Activated naive CD4-positive, alpha-beta T cell (primary cell): ENCODE data around the gene IFT122.
A peak's percentile ranks its signal among the peaks of the same experiment; 100 is the strongest.

Source experiments
- DNase-seq, 4 experiments: peaks; one replicate each; lab custom pipeline; 2025; lab: John Stamatoyannopoulos, UW

Gene IFT122

DNA sequence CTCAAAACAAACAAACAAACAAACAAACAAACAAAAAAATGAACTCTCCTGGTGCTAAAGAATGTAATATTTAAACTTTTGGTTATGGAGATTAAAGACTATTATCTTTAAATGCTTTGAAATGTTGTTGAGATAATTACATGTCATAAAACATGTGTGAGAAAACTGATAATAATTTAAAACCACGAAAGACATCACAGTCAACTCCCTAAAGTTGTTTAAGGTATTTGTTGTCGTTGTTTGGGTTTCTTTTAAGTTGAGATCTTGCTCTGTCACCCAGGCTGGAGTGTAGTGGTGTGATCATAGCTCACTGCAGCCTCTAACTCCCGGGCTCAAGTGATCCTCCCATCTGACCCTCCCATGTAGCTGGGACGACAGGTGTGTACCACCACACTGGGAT is 23.6 kb upstream of the IFT122 start:
- no peak for DNase-seq

GRCh38 chr3:129417326-129417725 is 22.7 kb upstream of the IFT122 start:
- no peak for DNase-seq

- no peak for DNase-seq
Observed at GRCh38 chr3:129418041-129418973, 21.7 kb upstream of the IFT122 start.

- DNase-seq = no peak
Observed at GRCh38 chr3:129419476-129419875, 20.5 kb upstream of the IFT122 start.

- DNase-seq = no peak
Observed at GRCh38 chr3:129421236-129421883, 18.7 kb upstream of the IFT122 start.

GRCh38 chr3:129421988-129422745 is 17.9 kb upstream of the IFT122 start:
- no peak for DNase-seq

- DNase-seq = no peak
Observed at GRCh38 chr3:129422897-129423296, 17.1 kb upstream of the IFT122 start.

DNA sequence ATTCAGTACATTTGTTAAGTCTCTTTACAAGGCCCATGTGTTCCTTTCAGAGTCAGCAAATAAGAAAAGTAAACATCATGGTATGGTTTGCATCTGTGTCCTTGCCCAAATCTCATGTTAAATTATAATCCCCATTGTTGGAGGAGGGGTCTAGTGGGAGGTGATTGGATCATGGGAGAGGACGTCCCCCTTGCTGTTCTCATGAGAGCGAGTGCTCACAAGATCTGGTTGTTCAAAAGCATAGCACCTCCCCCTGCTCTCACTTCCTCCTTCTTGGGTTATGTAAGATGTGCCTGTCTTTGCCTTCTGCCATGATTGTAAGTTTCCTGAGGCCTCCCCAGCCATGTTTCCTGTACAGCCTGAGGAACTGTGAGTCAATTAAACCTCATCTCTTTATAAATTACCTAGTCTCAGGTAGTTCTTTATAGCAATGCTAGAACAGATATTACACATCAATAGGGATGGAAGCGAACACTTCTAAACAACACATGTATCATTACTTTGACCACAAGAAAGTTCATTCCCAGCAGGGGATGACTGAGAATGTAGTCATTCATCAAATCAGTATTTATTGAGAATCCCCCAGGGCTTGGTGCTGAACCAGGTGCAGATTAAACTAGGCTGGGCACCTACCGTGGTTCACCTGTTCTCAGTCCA is 15.7 kb upstream of the IFT122 start:
- no peak for DNase-seq

DNA sequence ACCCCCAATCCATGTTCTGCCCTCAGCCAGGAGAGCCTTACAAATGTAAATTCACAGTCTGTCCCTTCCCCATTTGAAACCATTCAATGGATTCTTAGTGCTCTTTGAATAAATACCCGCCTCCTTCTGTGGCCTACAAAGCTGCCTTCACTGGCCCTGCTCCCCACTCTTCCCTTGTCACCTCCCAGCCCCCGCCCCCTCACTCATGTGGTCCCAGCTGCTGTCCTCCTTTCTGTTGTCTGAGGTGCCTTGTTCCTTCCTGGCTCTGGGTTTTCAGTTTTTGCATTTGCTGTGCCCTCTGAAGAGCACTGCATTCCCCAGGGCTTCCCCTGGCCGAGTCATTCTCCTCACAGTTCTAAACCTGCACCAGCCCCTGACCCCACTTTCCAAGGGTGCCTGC is 14.8 kb upstream of the IFT122 start:
- DNase-seq = no peak

GRCh38 chr3:129425619-129426018 is 14.4 kb upstream of the IFT122 start:
- no peak for DNase-seq

GRCh38 chr3:129428007-129428375 is 12.0 kb upstream of the IFT122 start:
- no peak for DNase-seq

DNA sequence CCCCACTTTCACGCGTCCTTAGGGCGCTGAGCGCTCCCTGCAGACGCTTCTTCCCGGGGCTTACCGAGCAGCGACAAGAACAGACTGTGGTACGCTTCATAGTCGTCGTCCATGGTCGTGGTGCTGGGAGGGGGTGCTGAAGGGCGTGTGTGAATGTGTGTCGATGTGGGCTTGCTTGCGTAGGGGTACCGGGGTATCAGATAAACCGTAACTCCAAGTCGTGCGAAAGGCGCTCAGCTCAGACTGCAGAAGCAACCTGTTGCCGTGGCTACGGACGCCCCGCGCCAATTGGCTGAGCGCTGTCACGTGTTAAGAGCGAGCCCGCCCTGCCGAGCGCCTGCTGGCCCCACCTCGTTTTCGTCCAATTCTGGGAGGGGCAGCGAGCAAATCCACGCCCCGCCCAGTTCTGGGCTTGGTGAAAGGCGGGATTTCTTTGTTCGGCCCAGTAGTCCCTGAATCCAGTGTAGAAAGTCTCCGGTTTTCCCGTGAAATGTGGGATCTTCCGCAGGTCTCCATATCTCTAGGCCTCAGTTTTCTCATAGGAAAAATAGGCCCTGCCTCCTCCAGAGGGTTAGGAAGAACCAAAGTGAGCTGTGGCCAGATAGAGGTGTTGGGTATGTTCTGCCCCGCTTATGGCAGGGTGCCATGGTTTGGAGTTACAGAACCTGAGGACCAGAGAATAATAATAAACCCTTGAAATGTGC is 11.5 kb upstream of the IFT122 start, which contains the start of gene EFCAB12:
Gene EFCAB12, minus strand, starts transcription at position 261 of the 704 bp plus-strand sequence. Its CDS starts 148 bp downstream, at position 113.
- peak; percentile 68 to 83 (median 78) for DNase-seq

DNA sequence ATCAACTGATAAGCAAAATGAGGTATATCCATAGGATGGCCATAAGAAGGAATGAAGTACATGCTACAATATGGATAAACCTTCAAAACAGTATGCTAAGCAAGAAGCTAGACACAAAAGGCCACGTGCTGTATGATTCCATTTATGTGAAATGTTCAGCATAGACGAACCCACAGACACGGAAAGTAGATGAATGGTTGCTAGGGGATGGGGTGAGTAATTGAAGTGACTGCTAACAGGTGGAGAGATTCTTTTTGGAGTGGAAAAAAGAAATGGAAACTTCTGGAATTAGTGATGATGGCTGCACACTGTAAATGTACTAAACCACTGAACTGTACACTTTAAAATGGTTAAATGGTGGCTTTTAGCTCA is 11.0 kb upstream of the IFT122 start:
- DNase-seq = no peak

DNA sequence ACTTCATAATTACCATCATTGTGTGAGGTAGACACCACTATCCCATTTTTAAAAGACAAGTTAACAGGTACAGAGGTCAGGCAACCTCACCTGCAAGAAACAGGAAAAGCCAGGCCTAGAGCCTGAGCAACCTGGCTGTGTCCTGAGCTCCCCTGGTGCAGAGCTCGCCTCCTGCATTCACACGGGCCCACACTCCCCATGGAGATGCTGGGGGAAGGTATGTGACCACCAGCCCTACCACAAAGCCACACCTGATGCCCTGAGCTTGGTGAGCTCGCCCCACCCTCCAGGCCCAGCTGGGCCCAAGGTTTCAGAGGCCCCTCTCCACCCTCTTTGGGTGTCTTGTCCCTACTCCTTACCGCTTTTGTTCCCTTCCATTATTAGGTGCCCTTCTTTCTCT is 10.4 kb upstream of the IFT122 start:
- DNase-seq = no peak

DNA sequence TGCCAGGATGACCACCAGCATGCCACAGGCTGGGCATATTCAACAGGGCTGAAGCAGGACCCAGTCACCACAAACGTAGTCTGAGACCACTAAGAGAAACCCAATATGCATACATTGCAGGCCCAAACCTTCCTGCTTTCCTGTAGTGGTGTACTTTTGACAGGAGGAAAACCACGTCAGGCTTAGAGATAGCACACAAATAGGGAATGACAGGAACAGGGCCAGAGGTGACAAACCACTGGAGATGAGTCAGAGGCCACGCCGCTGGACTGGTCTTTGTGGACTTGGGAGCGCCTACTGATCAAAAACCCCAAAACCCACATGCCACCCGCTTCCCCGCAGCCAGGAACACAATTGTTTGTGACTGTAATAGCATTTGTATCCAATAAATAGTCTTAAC is 8.0 kb upstream of the IFT122 start:
- no peak for DNase-seq

DNA sequence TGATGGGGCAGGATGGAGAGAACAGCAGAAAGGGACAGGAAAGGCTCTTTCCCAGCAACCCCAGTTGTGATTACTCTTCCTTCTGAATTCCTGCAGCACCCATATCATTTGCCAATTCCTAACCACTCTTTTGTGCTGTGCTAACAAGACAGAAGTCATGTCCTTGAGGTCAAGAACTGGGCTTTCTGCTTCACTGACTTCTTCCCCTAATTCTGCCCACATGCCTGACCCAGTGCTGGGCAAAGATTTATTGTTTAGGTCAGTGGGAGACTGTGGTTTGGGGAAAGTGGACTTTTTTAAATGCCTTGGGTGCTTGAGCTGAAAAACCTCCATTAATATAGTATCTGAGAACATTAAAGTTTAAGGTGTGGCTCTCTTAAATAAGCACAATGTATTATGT is 7.4 kb upstream of the IFT122 start:
- DNase-seq = no peak

DNA sequence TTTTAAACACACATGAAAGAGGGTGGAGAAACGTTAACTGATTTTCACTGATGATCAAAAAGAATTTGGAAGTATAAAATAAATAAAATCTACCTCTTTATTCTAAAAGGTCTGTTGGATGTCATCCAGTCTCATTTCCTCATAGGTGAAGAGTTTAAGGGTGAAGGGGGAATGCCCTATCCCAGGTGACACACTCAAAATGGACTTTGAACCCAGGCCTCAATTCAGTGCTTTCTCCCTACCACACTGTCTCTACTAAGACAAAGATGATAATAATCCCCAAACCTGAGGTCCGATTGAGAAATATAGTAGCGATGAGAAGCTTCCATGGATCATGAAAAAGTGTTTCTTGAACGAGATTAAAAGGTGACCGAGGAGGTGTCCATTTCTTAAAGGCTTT is 6.5 kb upstream of the IFT122 start:
- DNase-seq = no peak

GRCh38 chr3:129434140-129434539 is 5.9 kb upstream of the IFT122 start:
- no peak for DNase-seq

DNA sequence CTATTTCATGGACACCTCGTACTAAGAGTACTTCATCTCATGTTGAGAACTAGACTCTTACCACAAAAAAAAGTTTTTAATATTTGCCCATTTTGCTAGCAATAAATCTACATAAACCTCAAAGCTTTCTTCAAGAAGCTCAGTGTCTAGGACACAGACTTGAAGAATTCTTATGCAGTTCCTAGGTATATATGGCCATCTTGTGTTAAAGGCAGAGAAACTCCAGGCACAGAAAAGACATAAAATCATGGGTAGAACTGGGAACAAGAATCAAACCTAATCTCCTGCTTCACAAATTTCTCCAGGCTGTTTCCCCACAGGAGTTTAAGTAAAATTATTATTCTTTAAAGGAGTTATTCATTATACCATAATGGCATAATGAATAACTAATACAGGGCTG is 4.7 kb upstream of the IFT122 start:
- no peak for DNase-seq

DNA sequence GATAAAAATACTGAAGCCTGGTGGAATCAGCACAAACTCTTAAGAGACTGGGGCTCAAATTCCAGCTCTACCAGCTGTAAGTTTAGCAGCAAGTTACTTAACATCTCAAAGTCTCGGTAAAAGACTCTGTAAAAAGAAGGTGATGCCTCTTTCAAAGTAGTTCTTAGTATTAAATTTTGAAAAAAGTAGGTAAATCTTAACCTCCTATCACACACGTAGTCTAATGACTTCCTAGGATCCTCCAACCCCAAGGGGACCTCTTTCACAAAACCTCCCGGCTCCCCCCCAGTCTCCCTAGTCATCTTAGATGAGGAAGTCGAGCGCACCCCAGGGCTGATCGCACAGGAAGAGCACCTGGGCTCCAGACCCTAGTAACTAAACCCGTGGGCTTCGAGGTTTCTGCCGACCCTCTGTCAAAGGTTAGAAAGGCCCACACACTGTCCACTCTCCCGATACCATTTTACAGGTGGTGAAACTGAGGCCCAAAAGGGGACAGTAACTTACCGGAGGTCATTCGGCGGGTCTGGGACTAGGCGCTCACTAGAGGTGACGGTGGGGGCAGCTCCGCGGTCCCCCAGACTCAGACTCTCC is 703 bp upstream of the IFT122 start:
- DNase-seq = peak in 2 of 4 experiments; percentile 29 to 30

DNA sequence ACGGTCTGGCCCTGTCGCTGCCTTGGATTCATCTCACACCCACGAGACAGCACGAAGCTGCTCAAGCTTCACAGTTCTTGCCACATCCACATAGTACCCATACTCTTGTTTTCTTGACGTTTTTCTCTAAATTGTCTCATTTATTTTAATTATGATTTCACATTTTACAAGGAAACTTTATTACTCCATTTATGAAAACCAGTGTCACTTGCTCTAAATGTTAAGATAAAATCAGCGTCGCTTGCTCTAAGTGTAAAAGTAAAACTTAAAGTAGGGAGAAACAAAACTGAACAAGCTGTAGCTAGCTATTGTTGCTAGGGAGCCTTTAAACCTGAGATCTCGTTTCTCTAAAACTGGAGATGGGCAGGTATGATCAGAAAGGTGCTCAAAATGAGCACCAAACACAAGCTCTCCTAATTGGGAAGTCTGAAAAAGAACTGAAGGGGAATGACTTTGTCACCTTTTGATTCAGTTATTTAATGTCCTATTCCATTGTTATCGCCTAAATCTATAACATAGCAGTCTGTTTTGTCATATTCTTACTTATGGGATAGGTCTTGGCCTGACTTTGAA is 680 bp downstream of the IFT122 start:
- no peak for DNase-seq
